HG02763 (cell line): ENCODE results near the gene TCF7L2.

Experiments used
- ATAC-seq: cut with Tn5 transposase; IDR thresholded peaks from one replicate; pipeline ENCODE4 v1.9.1; 2021; ENCODE audit warnings: mild to moderate bottlenecking, moderate library complexity; ENCODE audit not compliant: unreplicated experiment

TCF7L2 gene

DNA sequence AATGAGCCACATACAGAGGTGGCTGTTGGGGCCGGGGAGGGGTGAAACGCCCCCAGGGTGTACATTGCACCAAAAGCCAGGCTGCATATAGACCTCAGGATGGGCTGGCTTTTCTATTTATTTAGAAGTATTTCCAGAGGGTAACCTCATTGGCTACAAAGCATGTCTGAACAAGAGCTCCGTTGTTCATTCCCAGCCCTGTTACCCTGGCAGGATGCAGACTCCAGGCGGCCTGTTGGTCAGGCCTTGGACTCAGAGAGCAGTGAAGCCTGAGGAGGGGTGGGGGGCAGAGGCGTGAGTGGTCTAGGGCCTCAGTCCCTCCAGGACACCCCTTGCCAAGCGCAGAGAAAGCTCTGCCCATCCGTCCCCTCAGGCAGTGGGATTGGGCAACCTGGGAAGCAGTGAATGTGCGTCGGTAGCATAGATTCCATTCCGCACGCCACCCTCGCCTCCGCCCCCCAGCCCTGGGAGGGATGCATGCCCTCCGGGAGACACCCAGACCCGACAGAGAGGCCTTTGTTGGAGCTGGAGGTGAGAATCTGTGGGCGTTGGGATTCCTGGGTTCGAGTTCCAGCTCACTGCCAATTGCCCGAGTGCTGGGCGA lies 41.9 kb downstream of the TCF7L2 start:
- ATAC-seq: no peak

- no peak for ATAC-seq
Measured at GRCh38 chr10:112996462-112996861, 46.4 kb downstream of the TCF7L2 start.

DNA sequence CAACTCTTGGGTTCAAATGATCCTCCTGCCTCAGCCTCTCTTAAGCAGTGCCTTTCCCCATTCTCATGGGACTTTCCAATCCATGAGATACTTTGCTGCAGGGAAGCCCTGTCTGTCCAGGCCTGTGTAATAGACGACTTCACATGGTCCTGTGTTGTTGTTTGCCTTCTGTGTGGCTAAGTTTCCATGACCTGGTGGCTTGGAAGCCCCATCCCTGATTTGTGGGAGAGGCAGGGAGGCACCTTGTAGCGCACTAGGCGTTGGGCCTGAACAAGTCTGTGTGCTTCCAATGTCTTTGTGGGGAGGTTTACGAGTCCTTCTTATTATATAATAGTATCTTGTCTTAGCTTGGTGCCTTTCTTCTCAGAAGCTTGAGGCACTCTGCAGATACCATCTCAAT lies 49.1 kb downstream of the TCF7L2 start:
- ATAC-seq: no peak

DNA sequence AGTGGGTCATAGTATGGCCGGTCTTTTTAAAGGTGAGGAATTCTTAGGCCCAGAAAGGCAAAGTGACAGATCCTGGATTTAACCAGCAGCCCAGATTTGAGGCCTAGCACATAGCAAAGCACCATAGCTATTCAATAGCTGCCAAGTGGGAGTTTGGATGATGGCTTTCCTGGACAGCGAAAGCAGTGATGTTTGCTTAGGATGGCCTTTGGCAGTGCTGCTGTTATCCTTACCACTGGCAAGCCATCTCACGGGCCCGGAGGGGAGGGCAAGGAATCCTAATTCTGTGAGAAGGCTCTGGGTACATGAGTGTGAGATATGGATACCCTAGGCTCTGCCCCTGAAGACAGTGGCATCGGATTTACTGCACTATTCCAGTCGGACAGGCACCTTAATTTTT lies 50.4 kb downstream of the TCF7L2 start:
- ATAC-seq: no peak

DNA sequence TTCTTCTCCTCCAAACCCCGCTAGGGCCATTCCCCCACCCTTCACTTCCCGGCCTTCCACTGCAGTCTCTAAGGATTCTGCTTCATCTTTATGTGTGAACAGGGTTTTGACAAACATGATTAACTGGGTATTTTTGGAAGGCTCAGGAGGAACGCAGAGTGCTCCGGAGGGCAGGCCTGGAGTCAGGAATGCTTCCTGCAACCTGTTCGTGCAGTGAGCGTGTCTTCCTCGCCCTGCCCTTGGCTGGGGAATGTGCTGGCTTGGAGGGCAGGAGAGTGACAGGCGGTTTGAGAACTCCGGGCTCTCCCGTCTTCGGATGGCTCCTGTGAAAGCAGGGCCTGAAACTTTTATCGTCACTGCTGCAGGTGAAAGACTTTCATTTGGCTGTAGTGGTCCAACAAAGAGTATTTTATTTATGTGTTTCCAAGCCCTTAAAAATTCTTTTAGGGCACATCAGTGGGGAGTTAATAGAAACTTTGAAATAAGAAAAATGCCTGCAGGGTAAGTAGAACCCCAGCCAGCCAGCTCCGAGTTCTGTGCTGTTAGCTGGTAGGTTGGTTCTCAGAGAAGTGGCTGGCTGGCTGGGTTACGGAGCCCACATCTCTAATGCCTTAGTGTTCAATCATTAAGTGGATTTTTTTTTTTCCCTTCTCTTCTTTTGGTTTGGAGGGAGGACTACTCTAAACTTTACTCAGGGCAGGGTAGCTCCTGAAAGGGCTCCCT lies 51.0 kb downstream of the TCF7L2 start:
- no peak for ATAC-seq

- ATAC-seq: no peak
Measured at GRCh38 chr10:113001599-113002448, 51.8 kb downstream of the TCF7L2 start.

DNA sequence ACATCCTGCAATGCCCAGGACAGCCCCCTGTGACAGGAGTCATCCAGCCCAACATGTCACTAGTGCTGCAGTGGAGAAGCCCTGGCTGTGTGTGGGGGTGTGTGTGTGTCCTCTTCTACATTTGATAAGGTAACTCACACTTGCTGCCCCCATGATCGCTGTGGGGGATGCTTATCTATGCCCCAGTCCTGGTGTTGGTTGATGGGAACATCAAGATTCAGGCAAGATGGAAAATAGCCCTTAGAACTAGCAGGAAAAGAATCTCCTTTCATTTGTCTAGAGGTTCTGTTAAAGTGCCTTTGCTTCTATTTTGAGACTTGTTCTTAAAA lies 52.4 kb downstream of the TCF7L2 start:
- no peak for ATAC-seq

- no peak for ATAC-seq
Measured at GRCh38 chr10:113003052-113003451, 53.0 kb downstream of the TCF7L2 start.

GRCh38 chr10:113004069-113004618 lies 54.1 kb downstream of the TCF7L2 start:
- no peak for ATAC-seq

GRCh38 chr10:113005380-113005779 lies 55.3 kb downstream of the TCF7L2 start:
- ATAC-seq: no peak

DNA sequence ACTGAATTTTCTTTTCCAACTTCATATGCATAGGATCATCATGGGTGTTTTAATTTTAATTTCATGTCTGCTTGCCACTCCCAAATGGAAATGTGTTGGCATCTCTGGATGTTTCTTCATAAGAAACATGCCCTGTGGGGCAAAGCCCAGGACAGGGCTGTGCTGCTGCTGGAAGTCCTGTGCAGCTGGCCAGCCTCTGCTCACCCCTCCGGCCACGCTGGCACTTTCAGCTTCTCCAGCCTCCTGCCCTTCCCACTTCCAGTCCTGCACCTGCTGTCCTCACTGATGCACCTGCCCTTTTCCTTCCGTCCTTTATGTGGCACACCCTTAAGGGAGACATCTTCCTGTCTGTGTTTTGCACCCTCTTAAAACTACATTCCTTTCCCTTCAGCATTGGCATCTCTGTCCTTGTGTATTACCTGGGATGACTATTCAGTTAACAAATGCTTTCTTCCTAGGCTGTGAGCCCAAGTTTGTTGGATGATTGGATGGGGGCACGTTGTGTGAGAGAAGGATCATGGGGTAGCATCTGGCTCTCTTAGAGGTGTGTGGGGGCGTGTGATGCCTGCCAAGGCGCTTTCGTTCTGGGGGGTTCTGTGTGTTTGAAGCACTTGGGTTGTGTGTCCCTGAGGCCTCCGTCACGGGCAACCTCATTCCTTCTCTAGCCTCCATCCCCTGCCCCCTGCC lies 56.8 kb downstream of the TCF7L2 start:
- no peak for ATAC-seq

DNA sequence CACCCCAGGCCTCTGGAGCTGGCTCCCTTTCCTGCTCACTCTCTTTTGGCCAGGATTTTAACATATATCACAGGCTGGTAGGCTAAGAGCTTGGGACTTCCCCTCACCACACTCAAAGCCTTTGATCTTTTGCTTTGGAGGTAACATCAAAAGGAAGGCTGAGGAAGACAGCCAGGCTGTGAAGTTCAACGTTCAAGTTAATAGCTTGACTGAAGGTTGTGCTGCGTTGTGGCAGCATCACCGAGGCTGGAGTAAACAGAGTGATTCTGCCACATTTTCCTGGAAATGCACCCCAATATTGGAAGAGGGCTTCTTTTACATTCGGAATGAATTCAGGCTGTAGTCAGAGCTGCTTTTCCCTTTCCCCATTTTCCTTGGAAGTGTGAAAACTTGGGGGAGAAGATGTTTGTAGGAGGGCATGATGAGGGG lies 57.3 kb downstream of the TCF7L2 start:
- no peak for ATAC-seq

GRCh38 chr10:113007821-113008220 lies 57.8 kb downstream of the TCF7L2 start:
- no peak for ATAC-seq

- no peak for ATAC-seq
Measured at GRCh38 chr10:113011592-113012374, 61.7 kb downstream of the TCF7L2 start.

DNA sequence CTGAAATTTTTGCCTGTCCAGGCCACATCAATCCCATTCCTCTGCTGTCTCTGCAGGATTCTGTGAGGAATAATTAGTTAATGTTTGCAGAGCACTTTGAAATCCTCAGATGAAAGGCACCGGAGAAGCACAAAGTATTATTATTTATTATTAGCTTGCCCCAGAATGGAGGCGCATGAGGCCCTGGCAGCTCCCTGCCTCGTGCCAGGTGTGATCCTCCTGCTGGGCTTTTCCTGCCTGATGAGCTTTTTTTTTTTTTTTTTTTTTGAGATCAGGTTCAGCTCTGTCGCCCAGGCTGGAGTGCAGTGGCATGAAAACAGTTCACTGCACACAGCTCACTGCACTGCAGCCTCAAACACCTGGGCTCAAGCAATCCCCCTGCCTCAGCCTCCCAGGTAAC lies 65.2 kb downstream of the TCF7L2 start:
- ATAC-seq: no peak

- ATAC-seq: no peak
Measured at GRCh38 chr10:113017376-113017775, 67.3 kb downstream of the TCF7L2 start.

DNA sequence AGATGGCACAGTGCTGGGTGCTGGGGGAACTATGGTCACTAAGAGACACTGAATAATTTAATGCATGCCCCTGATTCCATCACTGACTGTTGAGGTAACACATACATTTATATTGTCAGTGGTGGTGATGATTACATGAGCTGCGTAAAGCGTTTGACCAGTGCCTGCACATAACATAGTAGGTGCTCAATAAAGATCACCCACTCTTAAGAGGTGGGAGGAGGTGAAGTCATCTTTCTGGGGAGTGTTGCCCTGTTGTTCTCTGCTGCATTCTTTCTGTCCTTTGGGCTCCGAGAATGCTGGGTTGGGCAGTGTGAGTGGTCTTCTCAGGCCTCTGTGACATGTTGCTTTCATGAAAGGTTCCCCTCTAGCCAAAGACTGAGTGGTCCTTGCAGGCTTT lies 68.0 kb downstream of the TCF7L2 start:
- no peak for ATAC-seq

GRCh38 chr10:113019096-113019495 lies 69.0 kb downstream of the TCF7L2 start:
- no peak for ATAC-seq

DNA sequence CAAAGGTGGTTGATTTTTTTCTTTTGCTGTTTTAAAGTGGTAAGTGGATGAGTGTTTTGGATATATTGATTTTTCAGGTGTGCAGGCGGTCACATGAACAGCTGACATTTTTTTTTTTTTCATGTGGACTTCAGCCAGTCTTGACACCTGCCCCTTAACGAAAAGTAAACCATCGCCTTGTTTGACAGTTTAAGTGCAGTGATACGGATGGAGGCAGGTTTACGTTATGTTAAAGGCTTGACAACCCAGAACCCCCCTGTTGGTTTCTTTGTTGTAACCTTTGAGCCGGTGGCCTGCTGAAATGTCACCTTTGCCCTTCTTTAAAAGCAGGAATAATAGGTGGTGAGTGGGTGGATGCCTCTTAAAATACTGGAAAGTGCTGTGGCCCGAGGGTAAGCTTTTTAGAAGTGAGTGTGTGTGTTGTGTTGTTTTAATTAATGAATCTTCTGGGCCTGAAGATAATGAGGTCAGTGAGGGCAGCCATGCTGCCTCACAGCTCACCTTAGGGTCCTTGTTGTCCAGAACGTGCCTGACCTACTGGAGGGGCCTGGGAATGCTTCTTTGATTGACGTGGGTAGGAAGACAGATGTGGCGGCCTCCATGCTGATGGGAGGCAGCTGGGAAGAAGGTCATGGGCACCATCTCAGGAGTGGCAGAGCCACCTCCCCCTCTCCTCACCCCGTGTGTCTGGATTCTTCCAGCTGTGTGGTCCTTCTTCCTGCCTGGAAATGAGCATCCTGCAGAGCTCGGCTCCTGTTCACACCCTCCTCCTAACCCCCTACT lies 69.8 kb downstream of the TCF7L2 start:
- ATAC-seq: no peak

DNA sequence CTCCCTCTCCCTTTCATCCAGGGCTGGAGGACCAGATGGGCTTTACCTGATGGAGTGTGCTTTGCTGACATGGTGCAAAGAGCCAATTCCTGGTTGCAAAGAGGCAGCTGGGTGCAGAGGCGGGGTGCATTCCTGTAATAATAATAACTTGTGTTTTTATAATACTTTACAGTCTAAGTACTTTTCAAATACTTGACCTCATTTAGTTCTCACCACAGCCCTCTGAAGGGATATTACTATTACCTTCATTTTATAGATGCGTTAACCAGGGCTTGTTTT lies 70.4 kb downstream of the TCF7L2 start:
- ATAC-seq: no peak
